GM21723 (cell line): ENCODE results near the gene NEK8.
A peak's percentile ranks its signal among the peaks of the same experiment; 100 is the strongest.

Experiments used
- ATAC-seq: cut with Tn5 transposase; IDR thresholded peaks from one replicate; pipeline ENCODE4 v1.9.1; 2021; ENCODE audit warnings: mild to moderate bottlenecking, moderate library complexity; ENCODE audit not compliant: unreplicated experiment

NEK8 gene

GRCh38 chr17:28743243-28744103, 14.9 kb downstream of the NEK8 start, which contains the start of gene TRAF4:
Gene TRAF4 (plus strand): TSS chr17:28744011. CDS start chr17:28744113, 102 bp downstream.
- peak; percentile 54 for ATAC-seq

- ATAC-seq: peak; percentile 20
Observed at GRCh38 chr17:28744104-28744971, 15.8 kb downstream of the NEK8 start.

- no peak for ATAC-seq
Observed at GRCh38 chr17:28744972-28745785, 16.6 kb downstream of the NEK8 start.

GRCh38 chr17:28745786-28746411, 17.3 kb downstream of the NEK8 start:
- ATAC-seq: no peak

- no peak for ATAC-seq
Observed at GRCh38 chr17:28746611-28747050, 18.0 kb downstream of the NEK8 start.

- no peak for ATAC-seq
Observed at GRCh38 chr17:28747051-28747691, 18.6 kb downstream of the NEK8 start.

- ATAC-seq: no peak
Observed at GRCh38 chr17:28747801-28748750, 19.5 kb downstream of the NEK8 start.

GRCh38 chr17:28748852-28749515, 20.4 kb downstream of the NEK8 start:
- no peak for ATAC-seq

GRCh38 chr17:28749516-28750177, 21.1 kb downstream of the NEK8 start:
- no peak for ATAC-seq

- peak; percentile 67 for ATAC-seq
Observed at GRCh38 chr17:28750178-28751047, 21.8 kb downstream of the NEK8 start.

- no peak for ATAC-seq
Observed at GRCh38 chr17:28751600-28752366, 23.2 kb downstream of the NEK8 start.

- ATAC-seq: no peak
Observed at GRCh38 chr17:28755486-28755885, 26.9 kb downstream of the NEK8 start.

- no peak for ATAC-seq
Observed at GRCh38 chr17:28756049-28756804, 27.6 kb downstream of the NEK8 start.

GRCh38 chr17:28758411-28759121, 30.0 kb downstream of the NEK8 start:
- no peak for ATAC-seq
